Activated naive CD4-positive, alpha-beta T cell treated with anti-CD3 and anti-CD28 coated beads for 36 hours (primary cell): ENCODE results near the gene ATP10D. TPM values are rescaled to one million over a fixed set of nuclear protein-coding genes. Genes with fewer than 3 reads are reported as not detected.

ENCODE experiments used
- CTCF ChIA-PET: fragments of 350-600 bp; sonication (Branson Sonifier 250); formaldehyde crosslinking; loops from one replicate; lab custom pipeline; 2021; ENCODE audit warnings: antibody characterized with exemption; lab: Charles Lee
- DNase-seq: peaks from one replicate; pipeline ENCODE4 v3.0.0-alpha.2; 2020
- H3K27ac Mint-ChIP-seq: one replicate; pipeline ENCODE4 v1.8.0; 2021; ENCODE audit warnings: mild to moderate bottlenecking, mixed read lengths
- H3K27me3 Mint-ChIP-seq: one replicate; pipeline ENCODE4 v1.8.0; 2021; ENCODE audit warnings: low read depth, mixed read lengths
- H3K36me3 Mint-ChIP-seq: one replicate; pipeline ENCODE4 v1.8.0; 2021; ENCODE audit warnings: low read depth, mixed read lengths
- H3K4me1 Mint-ChIP-seq: one replicate; pipeline ENCODE4 v1.8.0; 2021; ENCODE audit warnings: low read depth, mixed read lengths
- H3K4me3 Mint-ChIP-seq: one replicate; pipeline ENCODE4 v1.8.0; 2021; ENCODE audit warnings: mild to moderate bottlenecking, moderate library complexity, mixed read lengths
- H3K9me3 Mint-ChIP-seq: one replicate; pipeline ENCODE4 v1.8.0; 2021; ENCODE audit warnings: mixed read lengths
- intact Hi-C: fragments of 100-400 bp; cut with micrococcal nuclease; formaldehyde crosslinking; loops from one replicate; pipeline ENCODE4 v1.15.1; 2023
- total RNA-seq, 2 experiments: library from RNA; stranded (reverse); gene quantifications; one replicate each; pipeline ENCODE4 v1.2.3, GENCODE V29; 2021

Gene ATP10D
- 1 to 10 TPM; 2.7 to 3.1 TPM for total RNA-seq

DNA sequence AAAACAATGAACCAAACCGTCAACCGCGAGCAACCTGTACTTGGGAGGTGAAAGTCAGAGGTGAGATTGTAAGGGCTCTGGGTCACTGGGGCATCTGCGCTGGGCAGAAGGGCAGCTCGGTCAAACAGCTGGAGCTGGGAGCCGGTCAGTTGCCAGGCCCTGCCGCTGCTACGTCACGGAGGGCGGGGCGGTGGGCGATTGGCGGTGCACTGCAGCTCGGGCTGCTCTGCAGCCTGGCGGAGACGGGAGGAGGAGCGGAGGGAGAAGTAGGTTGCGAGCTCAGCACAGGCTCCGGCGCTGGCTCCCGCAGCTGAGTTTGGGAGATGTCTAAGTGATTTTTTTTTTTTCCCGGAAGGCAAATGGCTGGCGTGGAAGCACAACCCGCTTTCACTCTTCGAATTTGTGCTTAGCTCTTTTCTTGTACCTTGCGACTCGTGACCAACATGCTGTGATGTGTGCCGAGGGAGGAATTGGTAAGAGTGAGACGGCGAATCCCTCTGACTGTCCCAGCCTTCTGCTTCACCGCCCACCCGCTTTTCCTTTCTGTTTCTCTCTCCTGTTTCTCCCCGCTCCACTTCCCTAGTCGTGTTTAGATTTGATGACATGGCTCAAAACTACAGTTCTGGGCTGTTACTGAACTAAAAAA lies at the start of gene ATP10D:
Gene ATP10D (plus strand): TSS at position 229 of the 646 bp plus-strand sequence. CDS start 27,266 bp downstream, outside the sequence.
- peak; percentile 82 for DNase-seq
- intact Hi-C loops, result loop anchor here (1.0 to 10.0 kb wide), 7 partner anchors 22 to 780 kb away; partner anchors contain the start of genes COMMD8, CORIN, NFXL1 and TEC
- Mint-ChIP-seq H3K36me3 (no peaks in the 10 kb centered on the region), H3K4me3 (peak within 1 kb of the TSS; percentile 93), H3K9me3 (no peaks in the 10 kb centered on the region), H3K27me3 (no peaks in the 10 kb centered on the region), H3K4me1 (peaks cover 16% of the 10 kb centered on the region), H3K27ac (peak within 1 kb of the TSS; percentile 65)
- CTCF ChIA-PET, result interaction anchor here (0.6 to 1.3 kb wide), 4 partner anchors 22 to 76 kb away, joined by 3 to 5 read pairs (median 4); partner anchors contain the start of gene COMMD8

GRCh38 chr4:47442980-47443379 lies 42.1 kb upstream of the ATP10D start:
- intact Hi-C loops, result no loop called here
- Mint-ChIP-seq H3K4me3 (no peak overlapping the region), H3K9me3 (no peaks in the 10 kb centered on the region), H3K27ac (no peak overlapping the region), H3K27me3 (no peaks in the 10 kb centered on the region), H3K4me1 (peaks cover 3% of the 10 kb centered on the region), H3K36me3 (peaks cover 5% of the 10 kb centered on the region)
- CTCF ChIA-PET, result interaction anchor here (1.3 kb wide), 1 partner anchor 39 kb away, joined by 3 read pairs; no protein-coding TSS in a partner anchor
- DNase-seq, result no peak

- intact Hi-C loops, result no loop called here
- DNase-seq, result no peak
- H3K27me3 Mint-ChIP-seq, result no peaks in the 10 kb centered on the region
- peaks cover 6% of the 10 kb centered on the region for H3K36me3 Mint-ChIP-seq
- CTCF ChIA-PET, result no interaction called here
- H3K4me1 Mint-ChIP-seq, result peaks cover 3% of the 10 kb centered on the region
- no peaks in the 10 kb centered on the region for H3K9me3 Mint-ChIP-seq
- H3K27ac Mint-ChIP-seq, result no peak overlapping the region
- H3K4me3 Mint-ChIP-seq, result no peak overlapping the region
Measured at GRCh38 chr4:47444031-47444430, 41.0 kb upstream of the ATP10D start.

- H3K27ac Mint-ChIP-seq, result no peak overlapping the region
Measured at GRCh38 chr4:47451657-47452056, 33.4 kb upstream of the ATP10D start.

GRCh38 chr4:47462799-47463234 lies 22.3 kb upstream of the ATP10D start:
- Mint-ChIP-seq H3K27ac (peak overlapping the region; percentile 60), H3K4me3 (peak overlapping the region; percentile 81), H3K4me1 (peaks cover 27% of the 10 kb centered on the region), H3K27me3 (no peaks in the 10 kb centered on the region), H3K36me3 (peaks cover 7% of the 10 kb centered on the region), H3K9me3 (no peaks in the 10 kb centered on the region)
- CTCF ChIA-PET, result interaction anchor here (0.6 to 1.2 kb wide), 4 partner anchors 31 to 169 kb away, joined by 3 to 5 read pairs (median 4); no protein-coding TSS in a partner anchor
- DNase-seq, result no peak
- intact Hi-C loops, result loop anchor here (1.0 to 5.0 kb wide), 7 partner anchors 22 to 878 kb away; partner anchors contain the start of genes ATP10D, CNGA1, CORIN and NFXL1

More at GRCh38 chr4:47451657-47452056, 33.4 kb upstream of the ATP10D start:
- intact Hi-C loops, result no loop called here
- Mint-ChIP-seq H3K4me3 (no peak overlapping the region), H3K36me3 (peaks cover 24% of the 10 kb centered on the region), H3K27me3 (no peaks in the 10 kb centered on the region), H3K9me3 (no peaks in the 10 kb centered on the region), H3K4me1 (peaks cover 5% of the 10 kb centered on the region)
- no peak for DNase-seq
- CTCF ChIA-PET, result interaction anchor here (0.8 kb wide), 1 partner anchor 112 kb away, joined by 4 read pairs; no protein-coding TSS in a partner anchor

- Mint-ChIP-seq H3K27ac (peak within 1 kb of the TSS; percentile 60), H3K4me3 (peak within 1 kb of the TSS; percentile 81), H3K27me3 (no peaks in the 10 kb centered on the region), H3K36me3 (peaks cover 5% of the 10 kb centered on the region), H3K9me3 (no peaks in the 10 kb centered on the region), H3K4me1 (peaks cover 27% of the 10 kb centered on the region)
- intact Hi-C loops, result loop anchor here (1.0 to 5.0 kb wide), 7 partner anchors 22 to 878 kb away; partner anchors contain the start of genes ATP10D, CNGA1, CORIN and NFXL1
- DNase-seq, result peak; percentile 98
- CTCF ChIA-PET, result interaction anchor here (0.6 to 1.2 kb wide), 6 partner anchors 22 to 169 kb away, joined by 3 to 5 read pairs (median 4); partner anchors contain the start of gene ATP10D
Measured at GRCh38 chr4:47463235-47463956, 21.7 kb upstream of the ATP10D start, which contains the start of gene COMMD8. Gene COMMD8, minus strand, starts transcription at chr4:47463702. Its CDS starts 51 bp downstream, at chr4:47463651.

GRCh38 chr4:47465004-47465403 lies 20.1 kb upstream of the ATP10D start:
- no peak for DNase-seq
- Mint-ChIP-seq H3K27me3 (no peaks in the 10 kb centered on the region), H3K9me3 (no peaks in the 10 kb centered on the region), H3K4me3 (no peak overlapping the region), H3K36me3 (no peaks in the 10 kb centered on the region), H3K4me1 (peaks cover 27% of the 10 kb centered on the region), H3K27ac (no peak overlapping the region)
- CTCF ChIA-PET, result no interaction called here
- intact Hi-C loops, result no loop called here

- H3K4me1 Mint-ChIP-seq, result peaks cover 19% of the 10 kb centered on the region
- no peak for DNase-seq
- intact Hi-C loops, result no loop called here
- no peaks in the 10 kb centered on the region for H3K27me3 Mint-ChIP-seq
- H3K36me3 Mint-ChIP-seq, result no peaks in the 10 kb centered on the region
- CTCF ChIA-PET, result no interaction called here
- no peak overlapping the region for H3K4me3 Mint-ChIP-seq
- no peaks in the 10 kb centered on the region for H3K9me3 Mint-ChIP-seq
- no peak overlapping the region for H3K27ac Mint-ChIP-seq
Measured at GRCh38 chr4:47466056-47466785, 18.9 kb upstream of the ATP10D start.

DNA sequence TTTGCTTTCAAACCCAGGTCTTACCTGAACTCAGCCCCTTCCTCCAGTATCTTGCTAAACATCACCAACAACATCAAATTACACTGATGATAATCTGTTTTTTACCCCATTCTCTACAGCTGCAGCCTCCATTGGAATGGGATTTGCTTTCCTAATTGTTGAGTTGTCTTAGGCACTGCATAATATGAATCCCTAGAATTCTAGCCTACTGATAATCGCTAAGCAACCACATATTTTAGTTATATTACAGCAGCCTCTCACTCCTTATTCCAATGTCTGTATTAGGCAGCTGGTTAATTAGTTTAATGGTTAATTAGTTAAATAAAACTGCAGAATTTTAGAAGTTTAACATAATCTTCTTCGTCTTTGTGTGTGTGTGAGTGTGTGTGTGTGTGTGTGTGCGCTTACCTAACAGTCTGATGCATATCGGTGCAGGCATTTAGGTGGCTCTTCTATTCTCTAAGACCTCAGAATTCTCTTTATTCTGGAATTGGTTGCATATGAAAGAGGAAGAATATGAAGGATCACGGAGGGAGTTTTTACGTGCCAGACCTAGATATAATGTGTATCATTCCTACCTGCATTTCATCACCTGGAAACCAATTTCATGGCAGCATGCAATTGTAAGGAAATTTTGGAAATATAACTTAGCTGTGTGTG lies 16.2 kb upstream of the ATP10D start:
- no peak overlapping the region for H3K27ac Mint-ChIP-seq
- no peaks in the 10 kb centered on the region for H3K36me3 Mint-ChIP-seq
- no peak overlapping the region for H3K4me3 Mint-ChIP-seq
- DNase-seq, result no peak
- intact Hi-C loops, result no loop called here
- CTCF ChIA-PET, result no interaction called here
- H3K27me3 Mint-ChIP-seq, result no peaks in the 10 kb centered on the region
- no peaks in the 10 kb centered on the region for H3K9me3 Mint-ChIP-seq
- peaks cover under 1% of the 10 kb centered on the region for H3K4me1 Mint-ChIP-seq

GRCh38 chr4:47469951-47470350 lies 15.1 kb upstream of the ATP10D start:
- no peak overlapping the region for H3K27ac Mint-ChIP-seq
- H3K27me3 Mint-ChIP-seq, result no peaks in the 10 kb centered on the region
- H3K4me3 Mint-ChIP-seq, result no peak overlapping the region
- CTCF ChIA-PET, result no interaction called here
- no peaks in the 10 kb centered on the region for H3K9me3 Mint-ChIP-seq
- no peak for DNase-seq
- H3K36me3 Mint-ChIP-seq, result no peaks in the 10 kb centered on the region
- H3K4me1 Mint-ChIP-seq, result no peaks in the 10 kb centered on the region
- intact Hi-C loops, result no loop called here

DNA sequence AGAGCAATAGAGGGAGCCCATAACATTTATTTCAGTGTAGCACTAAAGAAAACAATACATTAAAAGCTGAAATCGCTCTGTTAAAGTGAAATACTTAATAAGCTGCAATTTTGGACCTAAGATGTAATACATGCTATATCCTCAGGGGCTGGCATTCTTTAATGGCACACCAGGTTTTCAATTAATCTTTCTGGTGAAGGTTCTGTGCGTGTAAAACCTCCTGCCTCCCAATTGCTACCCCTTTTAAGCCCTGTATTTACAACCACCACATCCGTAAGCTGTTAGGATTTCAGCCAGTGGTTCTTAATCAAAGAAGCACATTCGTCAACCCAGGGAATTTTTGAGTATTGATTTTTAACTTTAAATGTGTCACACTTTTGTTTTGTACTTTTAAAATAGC lies 14.0 kb upstream of the ATP10D start:
- H3K4me3 Mint-ChIP-seq, result no peak overlapping the region
- H3K9me3 Mint-ChIP-seq, result no peaks in the 10 kb centered on the region
- no peak overlapping the region for H3K27ac Mint-ChIP-seq
- no peak for DNase-seq
- H3K4me1 Mint-ChIP-seq, result no peaks in the 10 kb centered on the region
- no peaks in the 10 kb centered on the region for H3K27me3 Mint-ChIP-seq
- intact Hi-C loops, result no loop called here
- no peaks in the 10 kb centered on the region for H3K36me3 Mint-ChIP-seq
- CTCF ChIA-PET, result no interaction called here
